ENCODE measurements around the gene SPTLC2.

Gene SPTLC2

GRCh38 chr14:77649326-77649725 is 32.9 kb upstream of the SPTLC2 start:
- POLR2A ChIA-PET = no interaction called here
- CTCF ChIA-PET = no interaction called here
- TF ChIP-seq CTCF (IDR thresholded peaks at IDR 0.05; ENCODE audit: control extremely low read depth, extremely low read depth, low read depth, missing control alignments) = no peak
- no peak for DNase-seq (ENCODE audit: extremely low spot score)

GRCh38 chr14:77648520-77649200 is 32.2 kb upstream of the SPTLC2 start:
- no peak for DNase-seq (ENCODE audit: extremely low spot score)
- ChIA-PET CTCF (interaction anchor here (1.0 kb wide), 1 partner anchor 9 kb away, joined by 3 read pairs; no protein-coding TSS in a partner anchor), POLR2A (no interaction called here)
- TF ChIP-seq CTCF (IDR thresholded peaks at IDR 0.05; ENCODE audit: control extremely low read depth, extremely low read depth, low read depth, missing control alignments) = no peak

- ChIA-PET CTCF (interaction anchor here (0.7 to 1.0 kb wide), 2 partner anchors 9 to 347 kb away, joined by 3 read pairs; no protein-coding TSS in a partner anchor), POLR2A (no interaction called here)
These were observed 31.4 kb upstream of the SPTLC2 start for GRCh38 chr14:77647853-77648252.

GRCh38 chr14:77646907-77647306 is 30.5 kb upstream of the SPTLC2 start:
- CTCF ChIA-PET = interaction anchor here (1.3 kb wide), 1 partner anchor 39 kb away, joined by 3 read pairs; no protein-coding TSS in a partner anchor
- POLR2A ChIA-PET = no interaction called here
- no peak for DNase-seq (ENCODE audit: extremely low spot score)
- no peak for TF ChIP-seq CTCF (IDR thresholded peaks at IDR 0.05; ENCODE audit: control extremely low read depth, extremely low read depth, low read depth, missing control alignments)

More at GRCh38 chr14:77647853-77648252, 31.4 kb upstream of the SPTLC2 start:
- no peak for DNase-seq (ENCODE audit: extremely low spot score)
- TF ChIP-seq CTCF (IDR thresholded peaks at IDR 0.05; ENCODE audit: control extremely low read depth, extremely low read depth, low read depth, missing control alignments) = no peak

- DNase-seq (ENCODE audit: extremely low spot score) = no peak
- POLR2A ChIA-PET = no interaction called here
- TF ChIP-seq CTCF (IDR thresholded peaks at IDR 0.05; ENCODE audit: control extremely low read depth, extremely low read depth, low read depth, missing control alignments) = no peak
- CTCF ChIA-PET = interaction anchor here (1.1 to 1.8 kb wide), 3 partner anchors 9 to 38 kb away, joined by 3 to 11 read pairs (median 3); no protein-coding TSS in a partner anchor
These were observed 29.2 kb upstream of the SPTLC2 start for GRCh38 chr14:77645520-77646230.

- ChIA-PET CTCF (interaction anchor here (1.2 to 5.0 kb wide), 2 partner anchors 12 to 16 kb away, joined by 3 to 15 read pairs; no protein-coding TSS in a partner anchor), POLR2A (no interaction called here)
- no peak for DNase-seq (ENCODE audit: extremely low spot score)
- TF ChIP-seq CTCF (IDR thresholded peaks at IDR 0.05; ENCODE audit: control extremely low read depth, extremely low read depth, low read depth, missing control alignments) = no peak
These were observed 26.0 kb upstream of the SPTLC2 start for GRCh38 chr14:77642407-77642806.
